GM21360 (cell line): ENCODE results near the gene LYSMD1.

Source experiments
- ATAC-seq: cut with Tn5 transposase; IDR thresholded peaks from one replicate; pipeline ENCODE4 v1.9.1; 2021; ENCODE audit warnings: mild to moderate bottlenecking, moderate library complexity; ENCODE audit not compliant: unreplicated experiment

Gene LYSMD1

GRCh38 chr1:151142411-151143056 is 23.2 kb downstream of the LYSMD1 start:
- ATAC-seq, result no peak

- ATAC-seq, result no peak
Observed at GRCh38 chr1:151137789-151138188, 27.9 kb downstream of the LYSMD1 start.

GRCh38 chr1:151135433-151136385 is 30.0 kb downstream of the LYSMD1 start:
- no peak for ATAC-seq

- no peak for ATAC-seq
Observed at GRCh38 chr1:151134991-151135390, 30.7 kb downstream of the LYSMD1 start.

- ATAC-seq, result no peak
Observed at GRCh38 chr1:151134396-151134795, 31.3 kb downstream of the LYSMD1 start.

- no peak for ATAC-seq
Observed at GRCh38 chr1:151133018-151133806, 32.5 kb downstream of the LYSMD1 start.

- ATAC-seq, result no peak
Observed at GRCh38 chr1:151132335-151133017, 33.2 kb downstream of the LYSMD1 start.

GRCh38 chr1:151131701-151132334 is 33.9 kb downstream of the LYSMD1 start:
- no peak for ATAC-seq

- ATAC-seq, result peak; percentile 63
Observed at GRCh38 chr1:151130987-151131586, 34.6 kb downstream of the LYSMD1 start.

GRCh38 chr1:151128800-151129199 is 36.9 kb downstream of the LYSMD1 start:
- ATAC-seq, result no peak

- no peak for ATAC-seq
Observed at GRCh38 chr1:151124763-151125403, 40.8 kb downstream of the LYSMD1 start.

- no peak for ATAC-seq
Observed at GRCh38 chr1:151113877-151114276, 51.8 kb downstream of the LYSMD1 start.
